Esophagus muscularis mucosa (tissue), 4 donors: ENCODE data around the gene NACAD. TPM values are rescaled to one million over a fixed set of nuclear protein-coding genes. Genes with fewer than 3 reads are reported as not detected.

Experiments used
- DNase-seq: peaks from one replicate; pipeline ENCODE4 v3.0.0-alpha.2; 2017; ENCODE audit errors: extremely low spot score
- H3K27ac ChIP-seq, 4 donors: fragments of 200-600 bp; sonication (generic); replicated peaks in 1 of 4; 1 replicate in 3 of 4; 2 replicates in 1 of 4; pipeline ENCODE4 v1.5.1; 2016 to 2019; ENCODE audit warnings: mild to moderate bottlenecking in 1 of 4
- H3K27me3 ChIP-seq, 4 donors: fragments of 200-600 bp; sonication (generic); one replicate each; pipeline versions ENCODE4 v1.5.1 to v1.6.0; 2016 to 2019
- H3K36me3 ChIP-seq, 4 donors: fragments of 200-600 bp; sonication (generic); one replicate each; pipeline ENCODE4 v1.5.1; 2016 to 2019
- H3K4me1 ChIP-seq, 4 donors: fragments of 200-600 bp; sonication (generic); one replicate each; pipeline ENCODE4 v1.5.1; 2016 to 2019
- H3K4me3 ChIP-seq, 4 donors: fragments of 200-600 bp; sonication (generic); 1 replicate in 2 of 4; 2 replicates in 2 of 4; pipeline ENCODE4 v1.5.1; 2016 to 2019; ENCODE audit warnings: mild to moderate bottlenecking in 4 of 4, moderate library complexity in 1 of 4
- H3K9me3 ChIP-seq, 4 donors: fragments of 200-600 bp; sonication (generic); 1 replicate in 3 of 4; 2 replicates in 1 of 4; pipeline ENCODE4 v1.5.1; 2016 to 2019
- CTCF ChIP-seq, 3 experiments: fragments of 200-600 bp in 2 of 3; fragments of 450-650 bp in 1 of 3; sonication (generic) in 2 of 3; IDR thresholded peaks; one replicate each; pipeline ENCODE4 v1.5.1; 2017 to 2019; ENCODE audit warnings: antibody characterized with exemption in 3 of 3, mild to moderate bottlenecking in 2 of 3, moderate library complexity in 1 of 3
- EP300 ChIP-seq: sonication (generic); formaldehyde crosslinking; IDR thresholded peaks from one replicate; pipeline ENCODE4 v1.6.1; 2017; ENCODE audit warnings: antibody characterized with exemption
- POLR2A ChIP-seq: fragments of 450-650 bp; IDR thresholded peaks from one replicate; pipeline ENCODE4 v1.6.1; 2017; ENCODE audit warnings: antibody characterized with exemption, moderate library complexity, mild to moderate bottlenecking, low read depth
- POLR2AphosphoS5 ChIP-seq, 2 donors: sonication (generic); formaldehyde crosslinking; IDR thresholded peaks; one replicate each; pipeline ENCODE4 v1.6.1; 2017; ENCODE audit warnings: antibody characterized with exemption in 2 of 2
- WGBS: methylation state at CpG from one replicate; pipeline ENCODE4 v1.1.5; 2018; 5-methylcytosine and 5-hydroxymethylcytosine counted together
- intact Hi-C: fragments of 100-400 bp; cut with DNase I; formaldehyde crosslinking; loops from one replicate; pipeline ENCODE4 v1.15.1; 2023
- total RNA-seq, 4 donors: library from RNA; depleted of rRNA; stranded (reverse); fragments of >200 nt; gene quantifications; one replicate each; pipeline versions ENCODE4 v1.1.0 to v1.2.1, GENCODE V29; 2016

NACAD gene
- total RNA-seq, 4 donors from 2014 or later: 7.3 to 15.5 (median 10.8) TPM

- 88% methylated on average over 8 of the region's 8 CpGs for WGBS
- no peak for DNase-seq
- no peak for TF ChIP-seq EP300
- Histone ChIP-seq H3K27me3 (no peaks in the 10 kb centered on the region), H3K36me3 (peaks cover 52 to 56% (median 53%) of the 10 kb centered on the region in 4 donors), H3K27ac (no peak overlapping the region), H3K9me3 (no peaks in the 10 kb centered on the region), H3K4me1 (peaks cover 52 to 64% (median 57%) of the 10 kb centered on the region in 4 donors), H3K4me3 (no peak overlapping the region)
- intact Hi-C loops: no loop called here
These were observed 20.1 kb upstream of the NACAD start for GRCh38 chr7:45108863-45109262.

- TF ChIP-seq POLR2AphosphoS5 (IDR thresholded peaks at IDR 0.05) (no peak), EP300 (no peak), POLR2A (no peak), CTCF (IDR thresholded peaks at IDR 0.05) (no peak)
- DNase-seq: no peak
- H3K4me3 ChIP-seq: no peak overlapping the region
- H3K27me3 ChIP-seq: no peaks in the 10 kb centered on the region
- H3K4me1 ChIP-seq: peaks cover 51 to 61% (median 54%) of the 10 kb centered on the region in 4 donors
- 86% methylated on average over 3 of the region's 3 CpGs for WGBS
- H3K36me3 ChIP-seq: peaks cover 67 to 71% (median 68%) of the 10 kb centered on the region in 4 donors
- intact Hi-C loops: no loop called here
- H3K27ac ChIP-seq: no peak overlapping the region
- no peaks in the 10 kb centered on the region for H3K9me3 ChIP-seq
These were observed 18.6 kb upstream of the NACAD start for GRCh38 chr7:45107356-45107755.

GRCh38 chr7:45106820-45107219 lies 18.1 kb upstream of the NACAD start:
- no peaks in the 10 kb centered on the region for H3K27me3 ChIP-seq
- H3K27ac ChIP-seq: no peak overlapping the region
- H3K4me3 ChIP-seq: no peak overlapping the region
- 90% methylated on average over 7 of the region's 8 CpGs for WGBS
- no peak for DNase-seq
- peaks cover 46 to 56% (median 50%) of the 10 kb centered on the region in 4 donors for H3K4me1 ChIP-seq
- intact Hi-C loops: no loop called here
- no peak for TF ChIP-seq POLR2A
- TF ChIP-seq EP300: no peak
- no peak for TF ChIP-seq CTCF (IDR thresholded peaks at IDR 0.05)
- TF ChIP-seq POLR2AphosphoS5 (IDR thresholded peaks at IDR 0.05): no peak
- H3K36me3 ChIP-seq: peaks cover 72 to 76% (median 73%) of the 10 kb centered on the region in 4 donors
- no peaks in the 10 kb centered on the region for H3K9me3 ChIP-seq

GRCh38 chr7:45105588-45106188 lies 16.9 kb upstream of the NACAD start:
- no peaks in the 10 kb centered on the region for H3K27me3 ChIP-seq
- intact Hi-C loops: no loop called here
- no peak overlapping the region for H3K4me3 ChIP-seq
- TF ChIP-seq POLR2AphosphoS5 (IDR thresholded peaks at IDR 0.05) (no peak), CTCF (IDR thresholded peaks at IDR 0.05) (no peak), POLR2A (no peak), EP300 (no peak)
- no peak for DNase-seq
- H3K9me3 ChIP-seq: no peaks in the 10 kb centered on the region
- H3K4me1 ChIP-seq: peaks cover 42 to 52% (median 47%) of the 10 kb centered on the region in 4 donors
- WGBS: 100% methylated on average over 4 of the region's 8 CpGs
- H3K27ac ChIP-seq: no peak overlapping the region
- peaks cover 84 to 88% (median 84%) of the 10 kb centered on the region in 4 donors for H3K36me3 ChIP-seq

GRCh38 chr7:45104844-45105587 lies 16.2 kb upstream of the NACAD start:
- H3K4me1 ChIP-seq: peaks cover 35 to 45% (median 40%) of the 10 kb centered on the region in 4 donors
- H3K27me3 ChIP-seq: no peaks in the 10 kb centered on the region
- H3K9me3 ChIP-seq: no peaks in the 10 kb centered on the region
- no peak overlapping the region for H3K27ac ChIP-seq
- DNase-seq: no peak
- H3K36me3 ChIP-seq: peaks cover 90 to 94% (median 91%) of the 10 kb centered on the region in 4 donors
- intact Hi-C loops: no loop called here
- 96% methylated on average over 11 of the region's 12 CpGs for WGBS
- TF ChIP-seq POLR2A: no peak
- no peak for TF ChIP-seq EP300
- TF ChIP-seq CTCF (IDR thresholded peaks at IDR 0.05): no peak
- TF ChIP-seq POLR2AphosphoS5 (IDR thresholded peaks at IDR 0.05): no peak
- no peak overlapping the region for H3K4me3 ChIP-seq
